ENCODE data around the gene ZDHHC1. TPM values are rescaled to one million over a fixed set of nuclear protein-coding genes. Genes with fewer than 3 reads are reported as not detected.
"Not testable (repeated sequence)": the region's sequence is repeated elsewhere in the genome, so short reads cannot be mapped to it uniquely, and the experiment has no call there.

The ZDHHC1 gene
- total and polyA plus RNA-seq, 3 experiments from 2014 or later: 0.60 to 1.3 (median 1.3) TPM

- no peaks in the 10 kb centered on the region for H3K9me3 ChIP-seq (ENCODE audit: low read length)
- H3K4me3 ChIP-seq (ENCODE audit: low read length): no peak overlapping the region
- H3K4me3 Mint-ChIP-seq: no peak overlapping the region
- H3K36me3 ChIP-seq (ENCODE audit: insufficient read depth, low read length): no peaks in the 10 kb centered on the region
- no peak for DNase-seq
- H3K27me3 Mint-ChIP-seq: peaks cover 6 to 9% of the 10 kb centered on the region in 2 donors
- no peaks in the 10 kb centered on the region for H3K36me3 Mint-ChIP-seq
- POLR2A ChIA-PET: no interaction called here
- H3K27me3 ChIP-seq (ENCODE audit: insufficient read depth, low read length, poor library complexity, severe bottlenecking): no peaks in the 10 kb centered on the region
- no peak overlapping the region for H3K27ac ChIP-seq (ENCODE audit: low read depth, low read length)
- no peaks in the 10 kb centered on the region for H3K9me3 Mint-ChIP-seq
- CTCF ChIA-PET: no interaction called here
- H3K4me1 ChIP-seq (ENCODE audit: insufficient read depth, low read length): no peaks in the 10 kb centered on the region
- no peaks in the 10 kb centered on the region for H3K4me1 Mint-ChIP-seq
- H3K27ac Mint-ChIP-seq: peak overlapping the region in 1 of 8 donors; percentile 48
Observed at GRCh38 chr16:67386861-67387455, 29.3 kb downstream of the ZDHHC1 start.

GRCh38 chr16:67384778-67385510, 31.3 kb downstream of the ZDHHC1 start:
- no peak for DNase-seq
- H3K27ac ChIP-seq (ENCODE audit: low read depth, low read length): no peak overlapping the region
- H3K9me3 ChIP-seq (ENCODE audit: low read length): no peaks in the 10 kb centered on the region
- no peaks in the 10 kb centered on the region for H3K4me1 ChIP-seq (ENCODE audit: insufficient read depth, low read length)
- H3K36me3 Mint-ChIP-seq: no peaks in the 10 kb centered on the region
- H3K36me3 ChIP-seq (ENCODE audit: insufficient read depth, low read length): no peaks in the 10 kb centered on the region
- POLR2A ChIA-PET: no interaction called here
- no peak overlapping the region for H3K4me3 ChIP-seq (ENCODE audit: low read length)
- H3K4me3 Mint-ChIP-seq: no peak overlapping the region
- H3K9me3 Mint-ChIP-seq: no peaks in the 10 kb centered on the region
- H3K4me1 Mint-ChIP-seq: no peaks in the 10 kb centered on the region
- H3K27me3 Mint-ChIP-seq: peaks cover 4 to 10% of the 10 kb centered on the region in 2 donors
- CTCF ChIA-PET: no interaction called here
- no peaks in the 10 kb centered on the region for H3K27me3 ChIP-seq (ENCODE audit: insufficient read depth, low read length, poor library complexity, severe bottlenecking)
- peak overlapping the region in 1 of 8 donors; percentile 5 for H3K27ac Mint-ChIP-seq

GRCh38 chr16:67383284-67383683, 33.0 kb downstream of the ZDHHC1 start:
- ChIA-PET POLR2A (no interaction called here), CTCF (no interaction called here)
- Mint-ChIP-seq H3K4me1 (no peaks in the 10 kb centered on the region), H3K36me3 (no peaks in the 10 kb centered on the region), H3K9me3 (no peaks in the 10 kb centered on the region), H3K27me3 (peaks cover 3 to 13% of the 10 kb centered on the region in 2 donors), H3K4me3 (no peak overlapping the region), H3K27ac (peak overlapping the region in 1 of 8 donors; percentile 14)
- DNase-seq: no peak
- Histone ChIP-seq H3K4me3 (ENCODE audit: low read length) (no peak overlapping the region), H3K27me3 (ENCODE audit: insufficient read depth, low read length, poor library complexity, severe bottlenecking) (no peaks in the 10 kb centered on the region), H3K27ac (ENCODE audit: low read depth, low read length) (no peak overlapping the region), H3K36me3 (ENCODE audit: insufficient read depth, low read length) (no peaks in the 10 kb centered on the region), H3K9me3 (ENCODE audit: low read length) (no peaks in the 10 kb centered on the region), H3K4me1 (ENCODE audit: insufficient read depth, low read length) (no peaks in the 10 kb centered on the region)

GRCh38 chr16:67378642-67379041, 37.6 kb downstream of the ZDHHC1 start:
- ChIA-PET POLR2A (no interaction called here), CTCF (no interaction called here)
- Mint-ChIP-seq H3K36me3 (no peaks in the 10 kb centered on the region), H3K4me3 (no peak overlapping the region), H3K4me1 (no peaks in the 10 kb centered on the region), H3K9me3 (no peaks in the 10 kb centered on the region), H3K27ac (no peak overlapping the region), H3K27me3 (peaks cover 3 to 24% of the 10 kb centered on the region in 2 donors)
- H3K36me3 ChIP-seq (ENCODE audit: insufficient read depth, low read length): no peaks in the 10 kb centered on the region
- no peaks in the 10 kb centered on the region for H3K4me1 ChIP-seq (ENCODE audit: insufficient read depth, low read length)
- H3K27ac ChIP-seq (ENCODE audit: low read depth, low read length): no peak overlapping the region
- H3K4me3 ChIP-seq (ENCODE audit: low read length): no peak overlapping the region
- no peaks in the 10 kb centered on the region for H3K9me3 ChIP-seq (ENCODE audit: low read length)
- DNase-seq: no peak
- no peaks in the 10 kb centered on the region for H3K27me3 ChIP-seq (ENCODE audit: insufficient read depth, low read length, poor library complexity, severe bottlenecking)

- H3K4me3 ChIP-seq (ENCODE audit: low read length): not testable (repeated sequence)
Observed at GRCh38 chr16:67376012-67376411, 40.3 kb downstream of the ZDHHC1 start.

GRCh38 chr16:67372664-67373063, 43.6 kb downstream of the ZDHHC1 start:
- H3K4me3 ChIP-seq (ENCODE audit: low read length): no peak overlapping the region
- H3K27ac ChIP-seq (ENCODE audit: low read depth, low read length): no peak overlapping the region
- H3K36me3 ChIP-seq (ENCODE audit: insufficient read depth, low read length): no peaks in the 10 kb centered on the region
- Mint-ChIP-seq H3K27ac (no peak overlapping the region), H3K4me1 (no peaks in the 10 kb centered on the region), H3K27me3 (peaks cover 3 to 18% of the 10 kb centered on the region in 2 donors), H3K36me3 (peaks cover 0 to 1% (median 0%) of the 10 kb centered on the region in 3 donors), H3K4me3 (no peak overlapping the region), H3K9me3 (no peaks in the 10 kb centered on the region)
- CTCF ChIA-PET: no interaction called here
- H3K4me1 ChIP-seq (ENCODE audit: insufficient read depth, low read length): no peaks in the 10 kb centered on the region
- DNase-seq: no peak
- no peaks in the 10 kb centered on the region for H3K27me3 ChIP-seq (ENCODE audit: insufficient read depth, low read length, poor library complexity, severe bottlenecking)
- POLR2A ChIA-PET: no interaction called here
- H3K9me3 ChIP-seq (ENCODE audit: low read length): no peaks in the 10 kb centered on the region

More at GRCh38 chr16:67376012-67376411, 40.3 kb downstream of the ZDHHC1 start:
- H3K27me3 ChIP-seq (ENCODE audit: insufficient read depth, low read length, poor library complexity, severe bottlenecking); H3K4me1 ChIP-seq (ENCODE audit: insufficient read depth, low read length); H3K4me1 Mint-ChIP-seq; H3K36me3 ChIP-seq (ENCODE audit: insufficient read depth, low read length); POLR2A ChIA-PET; CTCF ChIA-PET; H3K27ac ChIP-seq (ENCODE audit: low read depth, low read length); H3K36me3 Mint-ChIP-seq; H3K27ac Mint-ChIP-seq; H3K9me3 Mint-ChIP-seq; H3K9me3 ChIP-seq (ENCODE audit: low read length); H3K4me3 Mint-ChIP-seq; DNase-seq: not testable (repeated sequence)
- peaks cover 3 to 27% of the 10 kb centered on the region in 2 donors for H3K27me3 Mint-ChIP-seq

- no peak for DNase-seq
- Histone ChIP-seq H3K9me3 (ENCODE audit: low read length) (no peaks in the 10 kb centered on the region), H3K36me3 (ENCODE audit: insufficient read depth, low read length) (no peaks in the 10 kb centered on the region), H3K4me3 (ENCODE audit: low read length) (no peak overlapping the region), H3K27ac (ENCODE audit: low read depth, low read length) (no peak overlapping the region), H3K4me1 (ENCODE audit: insufficient read depth, low read length) (no peaks in the 10 kb centered on the region), H3K27me3 (ENCODE audit: insufficient read depth, low read length, poor library complexity, severe bottlenecking) (no peaks in the 10 kb centered on the region)
- no peaks in the 10 kb centered on the region for H3K4me1 Mint-ChIP-seq
- H3K9me3 Mint-ChIP-seq: no peaks in the 10 kb centered on the region
- CTCF ChIA-PET: no interaction called here
- POLR2A ChIA-PET: no interaction called here
- H3K27ac Mint-ChIP-seq: no peak overlapping the region
- peaks cover 0 to 1% (median 0%) of the 10 kb centered on the region in 3 donors for H3K36me3 Mint-ChIP-seq
- no peak overlapping the region for H3K4me3 Mint-ChIP-seq
- H3K27me3 Mint-ChIP-seq: peaks cover 0 to 11% of the 10 kb centered on the region in 2 donors
Observed at GRCh38 chr16:67370661-67371060, 45.6 kb downstream of the ZDHHC1 start.

GRCh38 chr16:67364600-67365235, 51.6 kb downstream of the ZDHHC1 start:
- DNase-seq: peak in 1 of 5 donors; percentile 0
- no peak overlapping the region for H3K4me3 Mint-ChIP-seq
- Histone ChIP-seq H3K36me3 (ENCODE audit: insufficient read depth, low read length) (no peaks in the 10 kb centered on the region), H3K27ac (ENCODE audit: low read depth, low read length) (no peak overlapping the region), H3K4me3 (ENCODE audit: low read length) (no peak overlapping the region), H3K27me3 (ENCODE audit: insufficient read depth, low read length, poor library complexity, severe bottlenecking) (no peaks in the 10 kb centered on the region), H3K9me3 (ENCODE audit: low read length) (no peaks in the 10 kb centered on the region), H3K4me1 (ENCODE audit: insufficient read depth, low read length) (peaks cover 10% of the 10 kb centered on the region)
- no peaks in the 10 kb centered on the region for H3K36me3 Mint-ChIP-seq
- H3K27ac Mint-ChIP-seq: peak overlapping the region in 1 of 8 donors; percentile 15
- peaks cover 5 to 7% (median 6%) of the 10 kb centered on the region in 3 donors for H3K4me1 Mint-ChIP-seq
- H3K9me3 Mint-ChIP-seq: no peaks in the 10 kb centered on the region
- ChIA-PET CTCF (no interaction called here), POLR2A (no interaction called here)
- peaks cover 5 to 9% of the 10 kb centered on the region in 2 donors for H3K27me3 Mint-ChIP-seq
